ENCODE measurements around the gene PDE6H. TPM values are rescaled to one million over a fixed set of nuclear protein-coding genes. Genes with fewer than 3 reads are reported as not detected.

PDE6H gene
- polyA plus RNA-seq, 1 of the 3 experiments (the other 2 are of a cell fraction) = not detected

DNA sequence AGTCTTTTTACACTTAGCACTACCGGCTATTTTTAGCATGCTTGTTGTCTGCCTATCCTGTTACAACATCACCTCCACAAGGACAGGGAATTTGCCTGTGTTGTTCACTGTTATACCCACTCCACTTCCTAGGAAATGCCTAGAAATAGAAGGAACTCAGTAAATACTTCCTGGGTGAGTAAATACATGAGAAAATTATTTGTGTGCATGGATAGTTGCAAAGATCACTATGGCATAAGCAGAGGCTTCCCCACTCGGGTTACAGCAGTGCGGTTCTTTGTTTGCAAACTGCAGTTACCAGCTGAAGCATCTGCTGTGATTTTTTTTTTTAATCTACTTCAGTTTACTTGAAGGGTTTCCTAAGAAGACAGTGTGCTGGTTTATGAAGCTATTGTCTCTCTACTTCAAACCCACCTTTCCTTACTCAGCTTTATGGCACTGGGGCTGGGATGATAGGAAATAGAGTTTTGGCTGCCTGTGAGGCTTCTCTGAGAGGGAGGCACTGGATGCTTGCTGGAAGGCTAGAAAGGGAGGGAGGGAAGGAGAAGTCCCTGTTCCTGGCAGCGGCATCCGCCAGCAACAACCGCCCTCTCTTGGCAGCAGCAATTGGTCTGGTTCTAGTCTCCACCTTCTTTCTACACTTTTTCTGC lies 29.0 kb downstream of the PDE6H start:
- WGBS (ENCODE audit: low lambda C conversion rate) = 11% methylated on average over 6 of the region's 6 CpGs
- DNase-seq = no peak
- Histone ChIP-seq H3K9me3 (no peaks in the 10 kb centered on the region), H3K36me3 (replicated peaks in 1 of 2; ENCODE audit: control insufficient read depth in 1 of 2, insufficient read depth in 2 of 2, low read length in 1 of 2) (no peaks in the 10 kb centered on the region), H3K27ac (ENCODE audit: low read depth in 2 of 2, low read length in 1 of 2) (peak overlapping the region; percentile 76 to 94; a peak in 3 of 4 replicates), H3K79me2 (ENCODE audit: insufficient read depth) (no peaks in the 10 kb centered on the region), H3K27me3 (ENCODE audit: insufficient read depth) (peaks cover 10% of the 10 kb centered on the region; the same call in 1 of the 2 replicates), H3K9me2 (no peaks in the 10 kb centered on the region), H3K4me2 (peak overlapping the region; percentile 72), H3K4me3 (ENCODE audit: low read depth in 2 of 2, low read length in 1 of 2) (peak overlapping the region in 1 of 2 experiments; percentile 33; a peak in 3 of 4 replicates), H2AFZ (ENCODE audit: low read depth) (peak overlapping the region; percentile 85), H3K4me1 (ENCODE audit: control insufficient read depth in 1 of 2, insufficient read depth in 2 of 2, low read depth in 1 of 2, low read length in 1 of 2) (peaks cover 0 to 22% of the 10 kb centered on the region in 2 experiments), H3K9ac (peak overlapping the region; percentile 37; the same call in 1 of the 2 replicates), H4K20me1 (ENCODE audit: insufficient read depth) (no peaks in the 10 kb centered on the region), H3F3A (replicated peaks; ENCODE audit: insufficient read depth) (peaks cover 25% of the 10 kb centered on the region)
- ChIA-PET POLR2A (no interaction called here), CTCF (interaction anchor here (1.0 to 1.2 kb wide), 3 partner anchors 155 to 279 kb away, joined by 3 to 5 read pairs (median 4); partner anchors contain the start of gene RERG)
- TF ChIP-seq PBX3 (IDR thresholded peaks at IDR 0.05) (no peak), NFIC (IDR thresholded peaks at IDR 0.05; ENCODE audit: borderline replicate concordance) (peak; percentile 27; the same call in 1 of the 2 replicates)

DNA sequence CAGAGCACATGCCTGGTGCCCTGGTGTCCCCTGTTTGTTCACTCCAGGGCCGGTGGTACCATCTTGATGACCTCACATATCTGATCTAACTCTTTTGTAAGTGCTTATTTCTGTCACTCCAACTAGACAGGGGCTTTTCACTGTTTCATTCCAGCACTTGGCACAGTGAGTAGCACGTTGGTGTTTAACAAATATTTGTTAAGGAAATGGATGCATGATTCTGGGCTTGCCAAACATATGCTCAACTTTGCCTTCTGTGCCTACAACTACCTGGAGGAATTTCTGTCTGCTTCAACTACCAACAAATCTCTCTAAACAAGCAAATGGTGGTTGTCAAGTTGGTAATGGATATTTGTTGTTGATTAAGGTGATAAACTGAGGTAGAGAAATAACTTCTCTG lies 31.6 kb downstream of the PDE6H start:
- POLR2A ChIA-PET = no interaction called here
- CTCF ChIA-PET = no interaction called here
- no peak overlapping the region for H3K4me2 ChIP-seq
- H3K9me2 ChIP-seq = no peaks in the 10 kb centered on the region
- no peak overlapping the region for H2AFZ ChIP-seq (ENCODE audit: low read depth)
- H3K27me3 ChIP-seq (ENCODE audit: insufficient read depth) = peaks cover 10% of the 10 kb centered on the region; the same call in 1 of the 2 replicates
- DNase-seq = no peak
- no peak overlapping the region for H3K9ac ChIP-seq
- peaks cover 12% of the 10 kb centered on the region for H3F3A ChIP-seq (replicated peaks; ENCODE audit: insufficient read depth)
- H3K79me2 ChIP-seq (ENCODE audit: insufficient read depth) = no peaks in the 10 kb centered on the region
- no peak for TF ChIP-seq FOXM1 (IDR thresholded peaks at IDR 0.05; ENCODE audit: low read depth)
- no peak for TF ChIP-seq GATA2 (CRISPR knock-in tag; IDR thresholded peaks at IDR 0.05)
- no peak for TF ChIP-seq FOSL2 (IDR thresholded peaks at IDR 0.05; ENCODE audit: borderline replicate concordance, low read depth)
- TF ChIP-seq, protein P1, sequence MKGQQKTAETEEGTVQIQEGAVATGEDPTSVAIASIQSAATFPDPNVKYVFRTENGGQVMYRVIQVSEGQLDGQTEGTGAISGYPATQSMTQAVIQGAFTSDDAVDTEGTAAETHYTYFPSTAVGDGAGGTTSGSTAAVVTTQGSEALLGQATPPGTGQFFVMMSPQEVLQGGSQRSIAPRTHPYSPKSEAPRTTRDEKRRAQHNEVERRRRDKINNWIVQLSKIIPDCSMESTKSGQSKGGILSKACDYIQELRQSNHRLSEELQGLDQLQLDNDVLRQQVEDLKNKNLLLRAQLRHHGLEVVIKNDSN (IDR thresholded peaks at IDR 0.05; ENCODE audit: borderline replicate concordance, low read depth) = no peak
- TF ChIP-seq RCOR1 (IDR thresholded peaks at IDR 0.05; ENCODE audit: low read length) = no peak
- no peak for TF ChIP-seq RAD21 (IDR thresholded peaks at IDR 0.05; ENCODE audit: low read length)
- no peak for TF ChIP-seq TCF12 (IDR thresholded peaks at IDR 0.05)
- TF ChIP-seq POLR2AphosphoS5 (IDR thresholded peaks at IDR 0.05; ENCODE audit: low read depth, low read length) = no peak
- TF ChIP-seq CHD2 (IDR thresholded peaks at IDR 0.05; ENCODE audit: low read length, partially characterized antibody) = no peak
- no peak for TF ChIP-seq SMC3 (IDR thresholded peaks at IDR 0.05; ENCODE audit: low read depth, low read length)
- no peak for TF ChIP-seq TAF1 (IDR thresholded peaks at IDR 0.05; ENCODE audit: borderline replicate concordance, low read depth, low read length)
- TF ChIP-seq TEAD4 (IDR thresholded peaks at IDR 0.05; ENCODE audit: borderline replicate concordance, insufficient read depth) = no peak
- no peak for TF ChIP-seq NRF1 (IDR thresholded peaks at IDR 0.05; ENCODE audit: low read depth, low read length)
- TF ChIP-seq MAX (IDR thresholded peaks at IDR 0.05; ENCODE audit: low read depth) = no peak
- no peak for TF ChIP-seq JUND (IDR thresholded peaks at IDR 0.05)
- no peak for TF ChIP-seq EP300 (IDR thresholded peaks at IDR 0.05; ENCODE audit: borderline replicate concordance in 1 of 2, low read depth in 1 of 2, low read length in 1 of 2)
- TF ChIP-seq CTCF (IDR thresholded peaks at IDR 0.05) = no peak
- WGBS (ENCODE audit: low lambda C conversion rate) = 38% methylated on average over 2 of the region's 2 CpGs
- H3K36me3 ChIP-seq (replicated peaks in 1 of 2; ENCODE audit: control insufficient read depth in 1 of 2, insufficient read depth in 2 of 2, low read length in 1 of 2) = no peaks in the 10 kb centered on the region
- no peaks in the 10 kb centered on the region for H4K20me1 ChIP-seq (ENCODE audit: insufficient read depth)
- H3K4me3 ChIP-seq (ENCODE audit: low read depth in 2 of 2, low read length in 1 of 2) = no peak overlapping the region
- H3K9me3 ChIP-seq = no peaks in the 10 kb centered on the region
- H3K27ac ChIP-seq (ENCODE audit: low read depth in 2 of 2, low read length in 1 of 2) = no peak overlapping the region
- peaks cover 0 to 10% of the 10 kb centered on the region in 2 experiments; a peak in 3 of 4 replicates for H3K4me1 ChIP-seq (ENCODE audit: control insufficient read depth in 1 of 2, insufficient read depth in 2 of 2, low read depth in 1 of 2, low read length in 1 of 2)

Measured in SK-N-SH (cell line).